Neutrophil (primary cell): ENCODE results near the gene GALNT17.

Experiments
- H3K27ac ChIP-seq: fragments of 200-600 bp; sonication (generic); 2 replicates; pipeline ENCODE4 v1.5.1; 2016; ENCODE audit warnings: mild to moderate bottlenecking, moderate library complexity
- H3K27me3 ChIP-seq: fragments of 200-600 bp; sonication (generic); 2 replicates; pipeline ENCODE4 v1.6.0; 2016; ENCODE audit warnings: mild to moderate bottlenecking
- H3K36me3 ChIP-seq: fragments of 200-600 bp; sonication (generic); 2 replicates; pipeline ENCODE4 v1.5.1; 2017
- H3K4me1 ChIP-seq, 2 experiments: fragments of 200-600 bp in 1 of 2; sonication (generic) in 1 of 2; 1 replicate in 1 of 2; 2 replicates in 1 of 2; pipeline versions ENCODE4 v1.5.1 to v1.6.1; 2013 to 2016; ENCODE audit warnings: low read depth in 1 of 2, low read length in 1 of 2, mild to moderate bottlenecking in 1 of 2, moderate library complexity in 1 of 2; ENCODE audit not compliant: control insufficient read depth in 1 of 2, insufficient read depth in 1 of 2
- H3K4me3 ChIP-seq, 2 experiments: fragments of 200-600 bp in 1 of 2; sonication (generic) in 1 of 2; 1 replicate in 1 of 2; 2 replicates in 1 of 2; pipeline ENCODE4 v1.5.1; 2013 to 2016; ENCODE audit warnings: low read depth in 1 of 2, low read length in 1 of 2, mild to moderate bottlenecking in 1 of 2, moderate library complexity in 1 of 2
- H3K9me3 ChIP-seq: fragments of 200-600 bp; sonication (generic); 2 replicates; pipeline ENCODE4 v1.5.1; 2016
- CTCF ChIP-seq: fragments of 200-600 bp; sonication (generic); IDR thresholded peaks from 2 replicates; pipeline ENCODE4 v1.5.1; 2016; ENCODE audit warnings: antibody characterized with exemption

The GALNT17 gene

GRCh38 chr7:71657386-71657785 lies 525.4 kb downstream of the GALNT17 start:
- no peaks in the 10 kb centered on the region for H3K9me3 ChIP-seq
- no peaks in the 10 kb centered on the region for H3K27me3 ChIP-seq
- no peaks in the 10 kb centered on the region for H3K36me3 ChIP-seq
- no peak overlapping the region for H3K4me3 ChIP-seq
- H3K4me1 ChIP-seq = no peaks in the 10 kb centered on the region
- no peak overlapping the region for H3K27ac ChIP-seq
- TF ChIP-seq CTCF = no peak

- no peak overlapping the region for H3K4me3 ChIP-seq
- no peaks in the 10 kb centered on the region for H3K27me3 ChIP-seq
- TF ChIP-seq CTCF = no peak
- no peaks in the 10 kb centered on the region for H3K9me3 ChIP-seq
- H3K36me3 ChIP-seq = no peaks in the 10 kb centered on the region
- H3K27ac ChIP-seq = no peak overlapping the region
- no peaks in the 10 kb centered on the region for H3K4me1 ChIP-seq
Measured at GRCh38 chr7:71659622-71660021, 527.7 kb downstream of the GALNT17 start.

DNA sequence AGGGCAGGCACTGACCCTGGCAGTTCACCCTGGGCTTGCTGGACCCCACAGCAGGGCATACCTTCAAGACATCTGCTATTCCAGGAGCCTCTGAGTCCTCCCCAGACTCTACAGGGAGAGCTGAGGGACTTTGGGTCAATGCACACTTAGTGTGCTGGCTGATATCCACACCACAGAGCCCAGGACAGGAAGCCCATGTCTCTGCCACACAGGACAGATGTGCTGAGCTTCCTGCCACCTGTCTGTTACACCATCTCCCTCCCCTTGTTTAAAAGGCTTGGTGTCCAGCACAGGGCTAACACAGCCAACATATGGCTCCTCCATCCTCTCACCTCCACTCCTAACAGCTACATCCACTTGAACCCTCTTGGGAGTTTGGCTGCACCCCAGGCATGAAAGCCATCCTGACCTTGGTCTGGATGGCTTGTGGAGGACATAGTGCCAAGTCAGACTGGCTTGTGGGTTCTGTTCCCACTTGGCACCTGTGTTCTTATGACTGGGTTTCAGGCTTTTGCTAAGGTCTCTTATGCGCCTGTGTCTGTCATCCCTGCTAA lies 529.8 kb downstream of the GALNT17 start:
- no peak for TF ChIP-seq CTCF
- no peaks in the 10 kb centered on the region for H3K9me3 ChIP-seq
- no peaks in the 10 kb centered on the region for H3K36me3 ChIP-seq
- H3K27me3 ChIP-seq = no peaks in the 10 kb centered on the region
- no peak overlapping the region for H3K27ac ChIP-seq
- no peaks in the 10 kb centered on the region for H3K4me1 ChIP-seq
- H3K4me3 ChIP-seq = no peak overlapping the region

- no peaks in the 10 kb centered on the region for H3K36me3 ChIP-seq
- no peaks in the 10 kb centered on the region for H3K9me3 ChIP-seq
- no peaks in the 10 kb centered on the region for H3K4me1 ChIP-seq
- TF ChIP-seq CTCF = no peak
- no peak overlapping the region for H3K27ac ChIP-seq
- H3K4me3 ChIP-seq = no peak overlapping the region
- no peaks in the 10 kb centered on the region for H3K27me3 ChIP-seq
Measured at GRCh38 chr7:71665716-71666115, 533.8 kb downstream of the GALNT17 start.

DNA sequence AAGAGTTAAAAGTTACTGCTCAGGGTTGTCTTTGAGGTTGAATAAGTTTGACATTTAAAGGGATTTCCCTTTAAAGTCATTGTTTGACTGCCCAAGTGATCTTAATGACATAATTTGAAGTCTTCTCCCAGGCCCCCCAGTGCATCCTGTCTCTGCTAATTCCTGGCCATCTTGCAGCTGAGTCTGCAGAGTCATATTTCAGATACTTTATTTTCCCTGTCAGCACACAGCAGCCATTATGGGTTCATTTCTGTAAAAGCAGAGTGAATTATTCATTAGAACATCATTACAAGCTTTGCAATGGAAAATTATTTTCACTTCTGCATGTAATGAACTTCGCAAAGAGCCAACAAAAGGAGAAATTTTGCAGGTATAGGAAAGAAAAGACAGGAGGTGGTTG lies 536.6 kb downstream of the GALNT17 start:
- Histone ChIP-seq H3K27me3 (no peaks in the 10 kb centered on the region), H3K9me3 (no peaks in the 10 kb centered on the region), H3K27ac (no peak overlapping the region), H3K36me3 (no peaks in the 10 kb centered on the region), H3K4me1 (no peaks in the 10 kb centered on the region), H3K4me3 (no peak overlapping the region)
- TF ChIP-seq CTCF = no peak

DNA sequence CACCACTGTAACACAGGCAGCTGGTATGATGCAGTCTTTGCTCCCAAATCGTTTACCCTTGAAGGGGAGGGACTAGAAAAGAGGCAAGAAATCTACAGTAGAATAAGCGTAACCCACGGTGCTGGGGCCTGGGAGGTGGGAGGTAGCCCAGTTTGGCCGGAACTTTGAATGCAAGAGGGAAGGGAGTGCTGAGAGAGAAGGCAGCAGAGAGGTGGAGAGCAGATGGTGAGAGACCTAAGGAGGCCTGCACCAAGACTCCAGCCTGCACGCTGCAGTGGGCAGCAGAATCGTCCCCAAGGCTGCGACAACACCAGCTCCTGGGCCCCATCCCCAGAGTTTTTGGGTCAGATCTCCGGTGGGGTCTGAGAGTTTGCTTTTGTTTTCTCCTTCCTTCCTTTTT lies 547.5 kb downstream of the GALNT17 start:
- H3K36me3 ChIP-seq = no peaks in the 10 kb centered on the region
- H3K27me3 ChIP-seq = no peaks in the 10 kb centered on the region
- TF ChIP-seq CTCF = no peak
- H3K9me3 ChIP-seq = no peaks in the 10 kb centered on the region
- no peak overlapping the region for H3K4me3 ChIP-seq
- H3K4me1 ChIP-seq = no peaks in the 10 kb centered on the region
- no peak overlapping the region for H3K27ac ChIP-seq
